Activated T-cell treated with anti-CD3 and anti-CD28 coated beads for 4 hours (primary cell): Measurements from ENCODE around the gene CRNKL1.
"Not testable (repeated sequence)": the region's sequence is repeated elsewhere in the genome, so short reads cannot be mapped to it uniquely, and the experiment has no call there.

Experiments used
- DNase-seq: peaks from one replicate; pipeline ENCODE4 v3.0.0-alpha.2; 2020

Gene CRNKL1

GRCh38 chr20:20003955-20004322, 48.3 kb downstream of the CRNKL1 start:
- not testable (repeated sequence) for DNase-seq

GRCh38 chr20:20003031-20003954, 49.0 kb downstream of the CRNKL1 start:
- DNase-seq, result no peak

DNA sequence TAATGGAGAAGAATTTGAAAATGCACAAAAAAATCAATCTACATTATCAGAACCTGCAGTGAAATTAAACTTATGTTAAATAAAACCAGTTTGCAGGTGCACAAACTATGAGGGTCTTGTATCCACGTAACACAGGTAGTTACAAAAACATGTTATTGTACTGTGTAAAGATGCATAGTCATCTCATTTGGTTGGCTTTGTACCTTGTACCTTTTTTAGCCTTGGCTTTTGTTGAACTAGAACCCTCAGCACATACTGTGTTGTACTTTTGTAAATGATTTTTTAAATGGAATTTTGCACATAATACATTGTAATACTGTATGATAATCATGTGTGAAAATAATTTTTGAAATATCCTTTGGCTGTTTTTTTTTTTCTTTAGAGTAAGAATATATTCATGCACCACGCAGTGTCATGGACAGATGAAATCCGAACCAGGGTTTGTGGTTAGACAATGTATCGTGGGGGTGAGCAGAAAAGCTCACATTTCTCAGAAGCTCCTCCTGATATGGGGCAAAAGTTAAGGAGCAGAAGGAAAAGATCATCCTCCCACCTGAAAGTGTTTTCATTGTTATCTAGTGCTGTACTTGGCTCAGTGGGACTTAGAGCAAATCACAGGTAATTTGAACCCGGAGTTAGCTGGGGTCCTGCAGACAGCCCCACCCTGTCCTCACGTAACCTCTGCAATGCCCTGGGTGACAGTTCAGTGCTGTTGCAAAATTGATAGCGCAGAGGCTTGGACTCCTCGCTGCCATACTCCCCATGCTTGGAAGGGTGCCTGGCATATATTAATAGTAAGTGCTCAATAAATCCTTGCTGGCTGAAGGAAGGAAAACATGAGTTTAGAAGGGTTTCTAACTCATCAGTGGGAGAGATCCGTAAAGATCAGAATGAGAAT, 49.9 kb downstream of the CRNKL1 start:
- DNase-seq, result no peak

- no peak for DNase-seq
Measured at GRCh38 chr20:20000211-20000968, 51.9 kb downstream of the CRNKL1 start.

DNA sequence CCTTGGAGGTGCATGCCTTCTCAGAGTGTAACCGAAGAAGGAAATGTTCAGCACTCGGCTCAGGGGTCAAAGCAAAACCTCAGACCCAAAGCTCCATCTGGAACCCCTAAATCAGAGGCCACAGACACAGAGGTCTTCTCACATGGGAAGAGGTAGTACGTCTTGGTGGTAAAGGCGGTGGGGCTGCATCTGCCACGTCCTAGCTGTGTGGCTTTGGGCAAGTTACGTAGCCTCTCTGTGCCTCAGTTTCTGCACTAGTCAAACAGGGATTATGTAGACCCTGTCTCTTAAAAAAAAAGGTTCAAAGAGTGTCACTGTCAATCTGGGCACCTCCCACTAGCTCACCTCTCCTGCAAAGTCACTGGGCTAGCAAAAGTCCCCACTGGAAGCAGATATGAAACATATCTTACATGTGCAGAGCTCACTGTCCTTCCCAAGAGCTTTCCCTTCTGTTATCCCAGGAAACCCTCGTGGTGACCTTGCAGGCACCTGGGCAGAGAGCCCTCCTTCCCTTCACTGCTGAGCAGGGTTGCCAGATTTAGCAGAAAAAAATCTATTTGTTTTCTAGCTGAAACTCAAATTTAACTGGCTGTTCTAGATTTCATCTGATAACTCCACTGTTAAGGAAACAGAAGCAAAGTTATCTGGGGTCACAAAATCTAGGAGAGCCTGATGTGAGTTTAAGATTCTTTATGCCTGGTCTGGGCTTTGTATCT, 53.1 kb downstream of the CRNKL1 start:
- DNase-seq, result no peak

GRCh38 chr20:19996917-19997316, 55.3 kb downstream of the CRNKL1 start:
- DNase-seq, result no peak

DNA sequence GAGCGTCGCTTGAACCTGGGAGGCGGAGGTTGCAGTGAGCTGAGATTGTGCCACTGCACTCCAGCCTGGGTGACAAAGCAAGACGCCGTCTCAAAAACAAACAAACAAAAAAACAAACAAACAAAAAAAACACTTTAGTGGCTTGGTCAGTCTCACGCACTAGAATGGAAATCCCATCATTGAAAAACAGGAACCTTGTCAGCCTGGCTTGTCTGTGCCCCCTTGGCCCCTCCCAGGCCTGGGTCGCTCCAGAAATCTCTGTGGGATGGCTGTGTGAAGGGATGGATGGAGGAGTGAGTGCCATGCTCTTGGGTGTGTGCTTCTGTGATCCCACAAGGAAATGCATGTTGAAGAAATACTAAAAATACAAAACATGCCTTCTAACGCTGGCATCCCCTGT, 56.0 kb downstream of the CRNKL1 start:
- no peak for DNase-seq

DNA sequence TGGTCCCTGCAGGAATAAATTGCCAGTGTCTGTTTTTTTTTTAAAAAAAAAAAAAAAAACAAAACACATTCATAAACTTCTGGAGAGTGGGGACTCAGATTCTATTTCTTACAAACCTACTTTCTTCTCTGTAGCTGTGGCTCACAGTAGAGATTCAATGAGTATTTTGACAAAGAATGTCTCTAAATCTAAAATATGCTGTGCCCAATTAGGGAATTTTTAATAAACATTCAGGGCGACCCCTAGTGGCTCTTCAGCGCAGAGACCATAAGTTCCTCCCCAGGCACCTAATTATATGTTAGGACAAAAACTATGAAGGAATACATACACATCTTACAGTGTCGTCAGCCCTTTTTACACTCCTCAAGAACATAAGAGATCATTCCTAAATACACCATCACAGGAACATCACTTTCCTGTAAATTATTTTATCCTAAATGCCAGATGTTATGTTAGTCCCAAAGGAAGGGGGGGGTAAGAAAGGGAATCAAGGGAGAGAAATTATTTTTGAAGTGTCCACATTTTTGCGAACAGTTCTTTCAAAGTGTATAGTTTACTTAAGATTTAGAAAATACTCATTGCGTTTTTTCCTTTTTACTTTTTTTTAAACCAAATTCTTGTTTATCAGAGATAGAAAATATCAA, 56.9 kb downstream of the CRNKL1 start:
- no peak for DNase-seq

GRCh38 chr20:19993958-19994669, 58.2 kb downstream of the CRNKL1 start:
- DNase-seq, result no peak

DNA sequence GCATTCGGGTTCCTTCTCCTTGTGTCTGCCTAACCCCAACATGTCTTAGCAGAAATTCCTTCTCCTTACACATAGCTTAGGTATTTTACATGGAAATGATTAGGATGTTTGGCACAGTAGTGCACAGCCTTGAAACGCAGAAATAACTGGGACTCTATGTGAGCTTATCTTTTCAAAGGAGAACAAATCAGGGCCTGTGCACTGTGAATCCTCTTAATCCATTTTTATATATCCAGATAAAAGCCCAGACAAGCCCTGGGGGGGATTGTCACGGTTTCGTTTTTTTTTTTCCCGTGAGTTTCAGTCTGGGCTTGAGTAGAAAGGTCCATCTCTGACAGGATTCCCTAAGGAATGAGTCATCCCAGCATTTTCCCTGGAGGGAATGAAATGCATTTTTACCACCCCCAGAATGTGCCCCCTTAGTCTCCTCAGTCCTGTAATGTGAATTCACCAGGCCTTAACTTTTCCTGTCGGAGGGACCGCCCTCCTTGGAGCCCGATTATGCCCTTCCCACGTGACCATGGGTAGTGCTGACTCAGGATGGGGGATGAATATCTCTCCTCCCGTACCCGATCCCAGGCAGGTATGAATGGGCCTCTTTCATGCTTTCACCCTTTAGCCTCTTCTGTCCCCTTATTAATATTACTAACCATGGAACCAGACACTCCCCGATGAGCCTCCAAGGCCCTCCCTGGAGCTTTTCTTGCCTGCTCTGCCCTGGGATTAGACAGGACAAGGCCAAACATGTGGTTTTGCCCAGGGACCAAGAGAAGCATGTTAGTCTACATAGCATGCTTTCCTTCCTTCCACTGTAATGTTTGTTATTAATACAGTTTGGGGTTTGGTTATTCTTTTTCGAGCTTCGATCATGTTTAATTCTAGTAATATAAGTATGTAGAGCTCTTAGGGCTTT, 59.0 kb downstream of the CRNKL1 start:
- DNase-seq, result no peak

GRCh38 chr20:19991854-19992253, 60.4 kb downstream of the CRNKL1 start:
- no peak for DNase-seq

DNA sequence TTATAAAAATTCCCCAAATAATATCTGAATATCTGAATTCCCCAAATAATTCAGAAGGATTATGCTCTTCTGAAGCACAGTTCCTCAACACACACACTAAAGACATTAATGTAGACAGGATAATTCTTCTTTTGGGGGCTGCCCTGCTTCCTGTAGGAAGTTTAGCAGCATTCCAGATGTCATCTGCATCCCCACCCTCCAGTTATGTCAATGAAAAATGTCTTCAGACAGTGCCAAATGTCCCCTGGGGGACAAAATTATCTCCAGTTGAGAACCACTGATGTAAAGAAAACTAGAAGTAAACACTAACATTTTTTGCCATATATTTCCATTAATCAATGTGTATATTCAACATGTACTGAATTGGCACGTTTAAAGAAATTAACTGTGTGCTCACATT, 61.0 kb downstream of the CRNKL1 start:
- no peak for DNase-seq

- DNase-seq, result no peak
Measured at GRCh38 chr20:19990850-19991249, 61.4 kb downstream of the CRNKL1 start.

- DNase-seq, result no peak
Measured at GRCh38 chr20:19987046-19987445, 65.2 kb downstream of the CRNKL1 start.

DNA sequence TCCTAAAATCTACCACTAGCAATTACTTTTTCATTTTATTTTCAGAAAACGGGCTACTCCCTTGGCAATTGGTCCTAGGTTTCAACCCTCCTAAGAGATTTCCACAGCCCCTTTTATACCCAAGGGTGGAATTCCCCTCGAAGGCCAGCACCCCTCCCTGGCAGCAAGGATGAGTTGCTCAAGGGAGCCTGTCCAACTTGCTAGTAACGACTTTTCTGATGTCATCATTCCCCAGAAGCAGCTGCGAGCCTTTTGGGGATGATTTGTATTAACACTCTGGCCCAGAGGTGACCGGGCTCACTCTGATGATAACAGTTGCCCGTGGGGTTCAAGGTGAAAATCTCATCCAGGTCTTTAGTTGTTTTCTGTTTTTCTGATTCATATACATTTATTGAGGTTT, 65.8 kb downstream of the CRNKL1 start:
- DNase-seq, result no peak
